B cell (primary cell): ENCODE results near the gene ATXN7L2. TPM values are rescaled to one million over a fixed set of nuclear protein-coding genes. Genes with fewer than 3 reads are reported as not detected.
"Not testable (repeated sequence)": the region's sequence is repeated elsewhere in the genome, so short reads cannot be mapped to it uniquely, and the experiment has no call there.

Source experiments
- ATAC-seq: fragments of 200-7000 bp; cut with Tn5 transposase; one replicate; pipeline ENCODE4 v1.10.0; 2021; ENCODE audit warnings: low read depth, mild to moderate bottlenecking, moderate number of reproducible peaks, moderate library complexity
- CTCF ChIA-PET: fragments of 350-600 bp; sonication (Branson Sonifier 250); formaldehyde crosslinking; loops from one replicate; lab custom pipeline; 2021; ENCODE audit warnings: antibody characterized with exemption, inconsistent platforms; lab: Charles Lee
- POLR2A ChIA-PET: fragments of 350-600 bp; sonication (Branson Sonifier 250); formaldehyde crosslinking; loops from one replicate; lab custom pipeline; 2021; ENCODE audit warnings: antibody characterized with exemption; lab: Charles Lee
- DNase-seq: peaks from one replicate; pipeline ENCODE4 v3.0.0; 2013
- H2AFZ ChIP-seq: 2 replicates; pipeline ENCODE4 v1.6.1; 2012; ENCODE audit warnings: mild to moderate bottlenecking, low read depth, low read length; ENCODE audit not compliant: insufficient read depth, poor library complexity, severe bottlenecking
- H3K27ac ChIP-seq, 2 donors: 1 replicate in 1 of 2; 2 replicates in 1 of 2; pipeline ENCODE4 v1.5.1; 2012 to 2013; ENCODE audit warnings: low read length in 2 of 2, mild to moderate bottlenecking in 2 of 2, moderate library complexity in 1 of 2
- H3K27me3 ChIP-seq, 4 experiments: fragments of 200-600 bp in 1 of 4; sonication (generic) in 1 of 4; replicated peaks in 1 of 4; 1 replicate in 2 of 4; 2 replicates in 2 of 4; pipeline versions ENCODE4 v1.6.1 to v1.7.0; 2013 to 2016; ENCODE audit warnings: low read length in 3 of 4, mild to moderate bottlenecking in 2 of 4, mixed read lengths in 1 of 4, moderate library complexity in 1 of 4; ENCODE audit not compliant: insufficient read depth in 4 of 4, control insufficient read depth in 3 of 4; ENCODE audit errors: control extremely low read depth in 1 of 4
- H3K36me3 ChIP-seq, 2 experiments: replicated peaks in 1 of 2; 1 replicate in 1 of 2; 2 replicates in 1 of 2; pipeline versions ENCODE4 v1.6.1 to v1.7.1; 2013; ENCODE audit warnings: low read length in 1 of 2; ENCODE audit not compliant: insufficient read depth in 2 of 2, control insufficient read depth in 1 of 2; ENCODE audit errors: control extremely low read depth in 1 of 2, extremely low read depth in 1 of 2
- H3K4me1 ChIP-seq, 2 donors: fragments of 200-600 bp in 1 of 2; sonication (generic) in 1 of 2; 1 replicate in 1 of 2; 2 replicates in 1 of 2; pipeline versions ENCODE4 v1.5.1 to v1.6.1; 2013 to 2017; ENCODE audit warnings: low read length in 2 of 2; ENCODE audit not compliant: control insufficient read depth in 2 of 2, insufficient read depth in 2 of 2
- H3K4me2 ChIP-seq: replicated peaks from 2 replicates; pipeline ENCODE3; 2012; ENCODE audit warnings: mild to moderate bottlenecking, low read depth, low read length; ENCODE audit not compliant: poor library complexity, severe bottlenecking
- H3K4me3 ChIP-seq, 5 experiments: fragments of 200-600 bp in 1 of 5; sonication (generic) in 1 of 5; 1 replicate in 3 of 5; 2 replicates in 2 of 5; pipeline versions ENCODE4 v1.5.1 to v1.7.0; 2011 to 2016; ENCODE audit warnings: low read length in 4 of 5, mild to moderate bottlenecking in 4 of 5, low read depth in 2 of 5, control low read depth in 1 of 5, moderate library complexity in 1 of 5; ENCODE audit not compliant: insufficient read depth in 1 of 5; ENCODE audit errors: control extremely low read depth in 1 of 5, extremely low read depth in 1 of 5
- H3K79me2 ChIP-seq: fragments of 200-600 bp; sonication (generic); one replicate; pipeline ENCODE4 v1.6.0; 2016; ENCODE audit warnings: low read length; ENCODE audit not compliant: control insufficient read depth, insufficient read depth
- H3K9ac ChIP-seq: fragments of 200-600 bp; sonication (generic); 2 replicates; pipeline ENCODE4 v1.6.1; 2017; ENCODE audit warnings: mild to moderate bottlenecking, low read length, moderate library complexity
- H3K9me3 ChIP-seq, 3 donors: one replicate each; pipeline versions ENCODE4 v1.6.1 to v1.7.1; 2013; ENCODE audit warnings: low read length in 2 of 3; ENCODE audit not compliant: control insufficient read depth in 2 of 3, insufficient read depth in 1 of 3; ENCODE audit errors: control extremely low read depth in 1 of 3
- H4K20me1 ChIP-seq: 2 replicates; pipeline ENCODE4 v1.6.0; 2012; ENCODE audit warnings: mild to moderate bottlenecking, low read length; ENCODE audit not compliant: insufficient read depth, control insufficient read depth, poor library complexity, severe bottlenecking
- H3K27ac Mint-ChIP-seq: one replicate; pipeline ENCODE4 v1.8.0; 2021; ENCODE audit warnings: mixed read lengths
- H3K27me3 Mint-ChIP-seq: one replicate; pipeline ENCODE4 v1.8.0; 2021; ENCODE audit warnings: mixed read lengths
- H3K4me1 Mint-ChIP-seq: one replicate; pipeline ENCODE4 v1.8.0; 2021; ENCODE audit warnings: mixed read lengths
- H3K4me3 Mint-ChIP-seq: one replicate; pipeline ENCODE4 v1.8.0; 2021; ENCODE audit warnings: mixed read lengths
- H3K9me3 Mint-ChIP-seq: one replicate; pipeline ENCODE4 v1.8.0; 2022; ENCODE audit warnings: mixed read lengths; ENCODE audit not compliant: insufficient read depth
- CTCF ChIP-seq: fragments of 200-600 bp; IDR thresholded peaks from one replicate; pipeline ENCODE4 v1.8.0; 2022; ENCODE audit warnings: antibody characterized with exemption, mild to moderate bottlenecking
- EZH2 ChIP-seq: IDR thresholded peaks from 2 replicates; pipeline ENCODE4 v1.6.1; 2012; ENCODE audit warnings: borderline replicate concordance, low read depth, mild to moderate bottlenecking, moderate library complexity, low read length; ENCODE audit not compliant: insufficient read depth, poor library complexity, severe bottlenecking
- WGBS: methylation state at CpG from one replicate; pipeline ENCODE4 v1.1.5; 2013; ENCODE audit warnings: missing lambda C conversion rate; ENCODE audit not compliant: insufficient coverage; 5-methylcytosine and 5-hydroxymethylcytosine counted together
- intact Hi-C: fragments of 100-400 bp; cut with micrococcal nuclease; formaldehyde crosslinking; loops from one replicate; pipeline ENCODE4 v1.10.0; 2022
- polyA plus RNA-seq: library from polyadenylated mRNA; depleted of rRNA; stranded (reverse); fragments of >200 nt; gene quantifications from 2 replicates; pipeline ENCODE4 v1.2.3, GENCODE V29; 2012
- total RNA-seq, 2 donors: library from RNA; stranded (reverse); fragments of 120-200 nt in 1 of 2; gene quantifications; 1 replicate in 1 of 2; 2 replicates in 1 of 2; pipeline versions ENCODE4 v1.2.3 to v1.2.4, GENCODE V29; 2013 to 2022

Gene ATXN7L2
- total and polyA plus RNA-seq, 2 donors (not counting 1 experiment from before 2014, with no cell fraction given) = 10.9 to 12.4 TPM

GRCh38 chr1:109444346-109444745 is 39.4 kb upstream of the ATXN7L2 start:
- TF ChIP-seq EZH2 (no peak), CTCF (no peak)
- peaks cover 0 to 23% (median 22%) of the 10 kb centered on the region in 4 experiments for H3K27me3 ChIP-seq

DNA sequence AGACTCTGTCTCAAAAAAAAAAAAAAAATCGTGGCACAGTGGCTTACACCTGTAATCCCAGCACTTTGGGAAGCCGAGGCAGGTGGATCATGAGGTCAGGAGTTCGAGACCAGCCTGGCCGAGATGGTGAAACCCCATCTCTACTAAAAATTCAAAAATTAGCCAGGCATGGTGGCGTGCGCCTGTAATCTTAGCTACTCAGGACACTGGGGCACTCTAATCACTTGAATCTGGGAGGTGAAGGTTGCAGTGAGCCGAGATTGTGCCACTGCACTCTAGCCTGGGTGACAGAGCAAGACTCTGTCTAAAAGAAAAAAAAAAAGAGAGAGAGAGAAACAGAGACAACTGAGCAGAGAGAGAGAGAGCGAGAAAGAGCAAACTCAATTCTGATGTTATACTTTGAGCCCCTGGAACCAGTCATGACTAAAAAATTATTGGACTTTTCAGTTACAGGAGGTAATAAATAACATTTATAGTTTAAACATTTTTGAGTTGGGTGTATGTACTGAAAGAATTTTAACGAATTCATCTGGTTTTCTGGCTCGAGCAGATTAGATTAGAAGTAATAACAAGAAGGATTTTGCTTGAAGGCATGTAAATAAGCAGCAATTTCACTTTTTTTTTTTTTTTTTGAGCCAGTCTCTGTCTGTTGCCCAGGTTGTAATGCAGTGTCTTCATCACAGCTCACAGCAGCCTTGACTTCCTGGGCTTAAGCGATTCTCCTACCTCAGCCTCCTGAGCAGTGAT is 37.6 kb upstream of the ATXN7L2 start:
- WGBS = 75% methylated on average over 7 of the region's 11 CpGs
- POLR2A ChIA-PET, H3K9me3 ChIP-seq, H4K20me1 ChIP-seq, H3K4me1 ChIP-seq, H3K4me3 Mint-ChIP-seq, H2AFZ ChIP-seq, H3K4me1 Mint-ChIP-seq, H3K4me3 ChIP-seq, DNase-seq, ATAC-seq, H3K4me2 ChIP-seq, intact Hi-C loops, H3K79me2 ChIP-seq, H3K9ac ChIP-seq, H3K27ac Mint-ChIP-seq, H3K27ac ChIP-seq, H3K36me3 ChIP-seq, H3K9me3 Mint-ChIP-seq: not testable (repeated sequence)
- CTCF ChIA-PET = interaction anchor here (0.7 kb wide), 1 partner anchor 541 kb away, joined by 3 read pairs; no protein-coding TSS in a partner anchor
- peaks cover 36% of the 10 kb centered on the region for H3K27me3 Mint-ChIP-seq
- H3K27me3 ChIP-seq = peaks cover 0 to 32% (median 29%) of the 10 kb centered on the region in 4 experiments

More at GRCh38 chr1:109444346-109444745, 39.4 kb upstream of the ATXN7L2 start:
- no peaks in the 10 kb centered on the region for H3K4me1 Mint-ChIP-seq
- Histone ChIP-seq H3K27ac (no peak overlapping the region), H4K20me1 (no peaks in the 10 kb centered on the region), H3K79me2 (no peaks in the 10 kb centered on the region), H3K4me2 (no peak overlapping the region), H3K36me3 (no peaks in the 10 kb centered on the region), H2AFZ (no peak overlapping the region), H3K4me3 (no peak overlapping the region), H3K9me3 (no peaks in the 10 kb centered on the region), H3K9ac (no peak overlapping the region), H3K4me1 (no peaks in the 10 kb centered on the region)
- CTCF ChIA-PET = no interaction called here
- POLR2A ChIA-PET = no interaction called here
- H3K27ac Mint-ChIP-seq = no peak overlapping the region
- intact Hi-C loops = no loop called here
- no peak for ATAC-seq
- WGBS = no CpG with 5 or more reads among the region's 1 CpG
- H3K9me3 Mint-ChIP-seq = no peaks in the 10 kb centered on the region
- no peak overlapping the region for H3K4me3 Mint-ChIP-seq
- no peak for DNase-seq
- H3K27me3 Mint-ChIP-seq = peaks cover 22% of the 10 kb centered on the region
